Epithelial cell of prostate (primary cell): ENCODE measurements around the gene TMEM40.
A peak's percentile ranks its signal among the peaks of the same experiment; 100 is the strongest.
"Not testable (repeated sequence)": the region's sequence is repeated elsewhere in the genome, so short reads cannot be mapped to it uniquely, and the experiment has no call there.

Source experiments
- DNase-seq: peaks from one replicate; pipeline ENCODE4 v3.0.0-alpha.2; 2011; ENCODE audit warnings: low read depth, low spot score
- H3K27ac ChIP-seq: fragments of 450-650 bp; 2 replicates; pipeline ENCODE4 v1.5.1; 2017; ENCODE audit warnings: mild to moderate bottlenecking

The TMEM40 gene

GRCh38 chr3:12725436-12725835 lies 33.6 kb downstream of the TMEM40 start:
- DNase-seq, result no peak
- no peak overlapping the region for H3K27ac ChIP-seq

DNA sequence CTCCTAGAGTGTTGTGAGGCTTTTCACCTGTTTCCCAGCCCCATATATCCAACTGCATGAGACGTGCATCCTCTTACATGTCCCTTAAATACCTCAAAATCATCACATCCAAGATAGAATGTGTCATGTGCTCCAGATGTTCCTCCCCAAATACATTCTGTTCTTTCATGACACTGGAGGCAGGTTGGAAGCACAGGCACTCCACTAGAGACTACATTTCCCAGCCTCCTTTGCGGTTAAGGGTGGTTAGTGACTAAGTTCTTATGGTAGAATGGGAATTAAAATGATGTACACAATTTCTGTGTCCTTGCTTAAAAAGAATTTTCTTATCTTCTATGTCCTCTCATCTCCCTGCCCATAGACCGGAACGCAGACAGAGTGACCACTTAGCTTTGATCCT lies 34.3 kb downstream of the TMEM40 start:
- no peak for DNase-seq
- no peak overlapping the region for H3K27ac ChIP-seq

DNA sequence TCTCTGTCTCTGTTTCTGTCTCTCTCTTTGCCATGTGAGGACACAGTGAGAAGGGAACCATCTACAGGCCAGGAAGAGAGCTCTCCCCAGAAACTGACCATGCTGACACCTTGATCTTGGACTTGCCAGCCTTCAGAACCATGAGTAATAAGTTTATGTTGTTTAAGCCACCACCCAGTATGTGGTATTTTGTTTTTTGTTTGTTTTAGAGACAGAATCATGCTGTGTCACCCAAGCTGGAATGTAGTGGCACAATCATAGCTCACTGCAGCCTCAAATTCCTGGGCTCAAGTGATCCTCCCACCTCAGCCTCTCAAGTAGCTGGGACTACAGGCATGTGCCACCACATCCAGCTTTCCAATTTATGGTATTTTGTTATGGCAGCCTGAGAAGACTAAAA lies 35.7 kb downstream of the TMEM40 start:
- not testable (repeated sequence) for DNase-seq
- peak overlapping the region; percentile 33 for H3K27ac ChIP-seq

- no peak overlapping the region for H3K27ac ChIP-seq
- DNase-seq, result no peak
Measured at GRCh38 chr3:12722226-12722625, 36.8 kb downstream of the TMEM40 start.

GRCh38 chr3:12719984-12720898 lies 38.8 kb downstream of the TMEM40 start:
- H3K27ac ChIP-seq, result no peak overlapping the region

GRCh38 chr3:12719541-12719940 lies 39.5 kb downstream of the TMEM40 start:
- DNase-seq, result no peak
- H3K27ac ChIP-seq, result no peak overlapping the region

More at GRCh38 chr3:12719984-12720898, 38.8 kb downstream of the TMEM40 start:
- DNase-seq, result no peak

DNA sequence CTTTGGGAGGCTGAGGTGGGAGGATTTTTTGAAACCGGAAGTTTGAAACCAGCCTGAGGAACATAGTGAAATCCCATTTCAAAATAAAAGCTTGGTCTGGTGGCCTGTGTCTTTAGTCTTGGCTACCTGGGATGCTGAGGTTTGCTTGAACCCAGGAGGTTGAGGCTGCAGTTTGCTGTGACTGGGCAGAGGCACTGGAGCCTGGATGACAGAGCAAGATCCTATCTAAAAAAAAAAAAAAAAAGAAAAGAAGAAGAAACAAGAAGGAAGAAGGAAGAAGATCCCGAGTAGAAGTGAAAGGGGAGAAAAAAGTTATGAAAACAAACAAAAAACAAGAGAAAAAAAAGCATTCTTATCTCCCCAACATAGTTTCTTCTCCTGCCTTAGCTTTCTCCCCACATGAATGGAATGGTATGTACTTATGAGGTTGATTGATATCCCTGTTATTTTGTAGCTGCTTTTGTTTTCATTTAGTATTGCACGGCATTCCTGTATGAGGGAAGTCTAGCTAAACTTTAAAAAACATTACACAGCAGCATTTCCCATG lies 42.4 kb downstream of the TMEM40 start:
- DNase-seq, result no peak

DNA sequence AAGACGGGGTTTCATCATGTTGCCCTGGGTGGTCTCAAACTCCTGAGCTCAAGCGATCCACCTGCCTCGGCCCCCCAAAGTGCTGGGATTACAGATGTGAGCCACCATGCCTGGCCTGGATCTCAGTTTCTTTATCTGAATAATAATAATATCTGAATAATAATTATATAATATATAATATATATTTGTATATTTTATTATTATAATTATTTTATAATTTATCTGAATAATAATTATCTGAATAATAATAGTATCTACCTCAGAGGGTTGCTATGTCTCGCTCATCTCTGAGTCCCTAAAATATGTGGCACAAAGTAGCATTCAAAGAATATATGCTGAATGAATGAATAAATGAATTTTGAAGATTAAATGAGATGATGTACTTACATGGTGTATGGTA lies 44.8 kb downstream of the TMEM40 start:
- no peak for DNase-seq
- no peak overlapping the region for H3K27ac ChIP-seq

More for the DNA sequence above, 42.4 kb downstream of the TMEM40 start:
- no peak overlapping the region for H3K27ac ChIP-seq

DNA sequence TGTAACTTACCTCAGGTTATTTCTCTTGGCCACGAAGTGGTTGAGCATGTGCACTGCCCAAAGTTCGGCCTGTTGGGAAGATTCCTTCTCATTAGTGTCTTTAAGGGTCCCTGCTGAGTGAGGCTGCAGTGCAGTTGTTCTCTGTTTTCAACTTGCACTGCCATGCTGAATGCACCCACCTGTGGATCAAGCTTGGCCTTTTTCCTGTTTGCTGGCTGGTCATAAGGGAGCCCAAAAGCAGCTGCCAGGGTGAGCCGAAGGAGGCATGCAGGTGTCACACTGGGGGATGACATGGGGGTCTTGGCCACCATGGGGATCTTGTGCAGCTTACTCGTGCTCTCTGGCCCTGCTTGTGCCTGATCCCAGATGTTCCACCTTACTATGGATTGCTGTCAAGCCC lies 49.0 kb downstream of the TMEM40 start:
- no peak for DNase-seq
- H3K27ac ChIP-seq, result no peak overlapping the region

DNA sequence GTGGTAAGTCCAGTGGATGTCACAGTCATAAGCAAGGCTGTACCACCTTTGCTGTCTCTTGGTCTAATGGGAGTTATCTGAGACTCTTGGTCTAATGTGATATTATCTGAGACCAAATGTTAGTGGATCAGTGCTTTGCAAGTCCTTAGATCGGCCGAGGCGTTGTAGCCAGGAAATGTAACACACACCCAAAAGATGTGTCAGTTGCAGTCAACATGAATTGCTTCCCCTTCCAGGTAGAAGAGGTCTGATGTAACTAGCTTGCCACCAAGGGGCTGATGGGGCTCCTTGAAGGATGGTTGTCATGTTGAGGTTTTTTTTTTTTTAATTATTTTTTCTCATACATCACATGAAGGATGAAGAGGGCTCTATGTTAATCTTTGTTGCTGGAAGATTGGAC lies 49.7 kb downstream of the TMEM40 start:
- DNase-seq, result no peak
- H3K27ac ChIP-seq, result no peak overlapping the region

GRCh38 chr3:12708584-12709192 lies 50.4 kb downstream of the TMEM40 start:
- no peak for DNase-seq
- no peak overlapping the region for H3K27ac ChIP-seq

DNA sequence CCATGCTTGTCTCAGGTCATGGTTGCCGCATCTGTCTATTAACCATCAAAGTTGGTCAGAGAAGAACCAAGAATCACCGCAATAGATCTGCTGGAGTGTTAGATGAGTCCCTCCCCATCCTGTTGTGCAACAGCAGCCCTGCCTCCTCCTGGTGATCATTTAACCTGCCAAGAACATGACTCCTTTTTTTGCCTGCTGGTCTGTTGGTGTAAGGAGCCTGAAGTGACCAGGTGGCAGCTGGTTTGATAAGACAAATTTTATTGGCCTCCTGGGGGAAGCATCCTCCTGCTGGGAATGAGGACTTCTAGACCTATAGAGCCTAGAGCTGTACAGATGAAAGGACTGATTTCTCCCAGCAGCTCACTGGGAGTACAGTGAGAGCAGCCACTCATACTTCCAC lies 51.6 kb downstream of the TMEM40 start:
- DNase-seq, result no peak
- no peak overlapping the region for H3K27ac ChIP-seq

- no peak for DNase-seq
- no peak overlapping the region for H3K27ac ChIP-seq
Measured at GRCh38 chr3:12706504-12707253, 52.4 kb downstream of the TMEM40 start.

DNA sequence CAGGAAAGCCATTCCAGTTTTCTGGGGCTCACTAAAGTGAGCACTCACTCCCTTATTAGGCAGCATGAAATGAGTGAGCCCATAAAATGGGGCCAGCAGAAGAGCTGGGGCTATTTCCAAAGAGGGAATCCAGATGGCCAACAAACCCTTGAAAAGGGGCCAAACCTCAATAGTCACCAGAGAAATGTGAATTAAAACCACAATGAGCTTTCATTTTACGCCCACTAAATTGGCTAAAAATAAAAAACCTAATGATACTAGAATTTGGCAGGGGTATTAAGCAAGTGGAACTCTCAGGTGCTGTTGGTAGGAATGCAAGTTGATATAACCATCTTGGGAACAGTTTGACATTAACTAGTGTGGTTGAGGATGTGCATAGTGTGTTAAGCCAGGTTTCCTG lies 53.1 kb downstream of the TMEM40 start:
- no peak for DNase-seq

DNA sequence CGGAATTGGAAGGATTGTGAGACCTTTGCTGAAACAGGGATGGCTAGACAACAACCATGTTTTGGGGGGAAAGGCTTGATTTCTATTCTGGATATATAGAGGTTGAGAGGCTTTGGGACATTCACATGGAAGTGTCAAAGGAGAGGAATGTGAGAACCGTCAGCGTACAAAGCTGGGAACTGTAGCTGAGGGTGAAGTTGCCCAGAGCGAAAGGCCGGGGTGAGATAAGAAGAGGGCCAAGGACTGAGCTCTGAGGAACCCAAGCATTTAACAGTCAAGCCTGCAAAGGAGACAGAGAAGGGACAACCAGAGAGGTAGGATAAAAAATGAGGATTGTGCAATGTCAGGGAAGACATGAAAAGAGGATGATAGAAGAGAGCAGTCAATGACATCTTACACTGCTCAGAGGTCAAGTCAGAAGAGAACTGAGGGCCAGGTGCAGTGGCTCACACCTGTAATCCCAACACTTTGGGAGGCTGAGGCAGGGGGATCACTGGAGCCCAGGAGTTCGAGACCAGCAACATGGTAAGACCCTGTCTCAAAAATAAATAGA lies 53.6 kb downstream of the TMEM40 start:
- DNase-seq, result no peak
- H3K27ac ChIP-seq, result no peak overlapping the region

More for the DNA sequence above, 53.1 kb downstream of the TMEM40 start:
- no peak overlapping the region for H3K27ac ChIP-seq

DNA sequence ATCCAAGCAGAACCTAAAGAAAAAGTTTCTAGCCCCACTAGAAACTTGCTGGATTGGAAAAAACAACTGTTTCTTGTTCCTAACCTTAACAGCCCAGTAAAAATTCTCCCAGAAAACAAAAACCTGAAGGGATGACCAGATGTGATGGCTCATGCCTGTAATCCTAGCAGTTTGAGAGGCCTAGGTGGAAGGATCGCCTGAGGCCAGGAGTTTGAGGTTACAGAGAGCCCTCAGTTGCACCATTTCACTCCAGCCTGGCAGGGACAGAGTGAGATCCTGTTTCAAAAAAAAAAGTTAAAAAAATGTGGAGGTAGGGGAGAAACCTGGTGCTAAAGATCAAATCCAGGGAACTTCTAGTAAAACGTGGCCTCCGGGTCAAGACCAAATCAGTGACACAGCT lies 56.6 kb downstream of the TMEM40 start:
- H3K27ac ChIP-seq, result peak overlapping the region; percentile 54
- no peak for DNase-seq

GRCh38 chr3:12701601-12702000 lies 57.5 kb downstream of the TMEM40 start:
- H3K27ac ChIP-seq, DNase-seq: not testable (repeated sequence)

- no peak overlapping the region for H3K27ac ChIP-seq
- DNase-seq, result no peak
Measured at GRCh38 chr3:12700800-12701199, 58.3 kb downstream of the TMEM40 start.

- H3K27ac ChIP-seq, result no peak overlapping the region
- no peak for DNase-seq
Measured at GRCh38 chr3:12695916-12696315, 63.1 kb downstream of the TMEM40 start.

DNA sequence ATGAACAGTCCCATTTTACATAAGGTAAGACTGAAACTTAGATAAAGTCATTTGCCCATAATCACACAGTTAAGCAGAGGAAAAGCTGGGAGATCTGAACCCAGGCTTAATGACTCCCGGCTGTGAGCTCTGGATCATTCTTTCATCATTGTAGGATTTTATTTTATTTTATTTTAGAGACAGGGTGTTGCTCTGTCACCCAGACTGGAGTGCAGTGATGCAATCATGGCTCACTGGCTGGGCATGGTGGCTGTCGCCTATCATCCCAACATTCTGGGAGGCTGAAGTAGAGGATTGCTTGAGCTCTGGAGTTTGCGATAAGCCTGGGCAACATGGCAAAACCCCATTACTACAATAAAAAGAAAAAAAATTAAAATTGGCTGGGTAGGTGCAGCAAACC lies 63.9 kb downstream of the TMEM40 start:
- peak overlapping the region; percentile 4 for H3K27ac ChIP-seq
- no peak for DNase-seq
